ENCODE data around the gene HEBP1.

GRCh38 chr12:12990700-12991468, 9.2 kb downstream of the HEBP1 start:
- TF ChIP-seq ZFP30 (CRISPR knock-in tag; IDR thresholded peaks at IDR 0.05) (no peak), CSRNP3 (CRISPR knock-in tag; IDR thresholded peaks at IDR 0.05) (no peak), PATZ1 (CRISPR knock-in tag; IDR thresholded peaks at IDR 0.05; ENCODE audit: borderline replicate concordance) (no peak), ESRRG (CRISPR knock-in tag; IDR thresholded peaks at IDR 0.05) (no peak)
